Panc1 (cell line): ENCODE data around the gene CD151. TPM values are rescaled to one million over a fixed set of nuclear protein-coding genes. Genes with fewer than 3 reads are reported as not detected.

Source experiments
- ATAC-seq: fragments of 200-7000 bp; cut with Tn5 transposase; 2 replicates; pipeline ENCODE4 v1.9.1; 2020; ENCODE audit warnings: mild to moderate bottlenecking, moderate library complexity
- BruUV-seq: library from RNA; stranded (reverse); fragments of 400-500 nt; replicated peaks from 2 replicates; lab custom pipeline; 2021; lab: Mats Ljungman, UMichigan
- CTCF ChIA-PET: fragments of 300-600 bp; sonication (Branson Sonifier 250); formaldehyde crosslinking; loops from one replicate; lab custom pipeline; 2022; ENCODE audit warnings: antibody characterized with exemption; lab: Charles Lee
- POLR2A ChIA-PET: fragments of 300-600 bp; sonication (Branson Sonifier 250); formaldehyde crosslinking; loops from one replicate; lab custom pipeline; 2022; ENCODE audit warnings: antibody characterized with exemption; lab: Charles Lee
- DNase-seq: peaks from one replicate; pipeline ENCODE4 v3.0.0-alpha.2; 2010; ENCODE audit warnings: low read depth, low spot score
- H3K27ac ChIP-seq: 2 replicates; pipeline ENCODE4 v1.5.1; 2011; ENCODE audit warnings: mild to moderate bottlenecking, low read length, inconsistent platforms
- H3K27me3 ChIP-seq: fragments of 200-500 bp; sonication (Bioruptor generic); 2 replicates; pipeline ENCODE4 v1.6.0; 2014; ENCODE audit warnings: low read length, inconsistent platforms; ENCODE audit not compliant: control insufficient read depth, insufficient read depth
- H3K36me3 ChIP-seq: fragments of 200-500 bp; sonication (Bioruptor generic); 2 replicates; pipeline ENCODE4 v1.5.1; 2014; ENCODE audit warnings: inconsistent platforms, mild to moderate bottlenecking, low read length, moderate library complexity; ENCODE audit not compliant: control insufficient read depth, insufficient read depth
- H3K4me1 ChIP-seq: 2 replicates; pipeline ENCODE4 v1.5.1; 2011; ENCODE audit warnings: inconsistent platforms, mild to moderate bottlenecking, low read length, moderate library complexity; ENCODE audit not compliant: control insufficient read depth, insufficient read depth
- H3K4me3 ChIP-seq, 2 experiments: 2 replicates each; pipeline ENCODE4 v1.5.1; 2011 to 2012; ENCODE audit warnings: low read depth in 2 of 2, low read length in 2 of 2, mild to moderate bottlenecking in 2 of 2, inconsistent platforms in 1 of 2, moderate library complexity in 1 of 2
- H3K9me3 ChIP-seq: fragments of 200-500 bp; sonication (Bioruptor generic); 2 replicates; pipeline ENCODE4 v1.5.1; 2014; ENCODE audit warnings: low read depth, mild to moderate bottlenecking, inconsistent platforms, low read length, moderate library complexity; ENCODE audit not compliant: control insufficient read depth, insufficient read depth
- POLR2AphosphoS5 ChIP-seq: IDR thresholded peaks from 2 replicates; pipeline ENCODE4 v1.6.1; 2012; ENCODE audit warnings: mild to moderate bottlenecking, low read depth, low read length, moderate library complexity
- SIN3A ChIP-seq: IDR thresholded peaks from 2 replicates; pipeline ENCODE4 v1.6.1; 2012; ENCODE audit warnings: low read depth, mild to moderate bottlenecking, low read length, moderate library complexity, borderline replicate concordance; ENCODE audit not compliant: insufficient read depth
- TCF7L2 ChIP-seq: IDR thresholded peaks from 2 replicates; pipeline ENCODE4 v1.6.1; 2011; ENCODE audit warnings: mild to moderate bottlenecking, low read depth, low read length, inconsistent platforms
- in situ Hi-C: cut with HindIII; loops from 2 replicates; pipeline ENCODE4 v1.10.0; 2016; ENCODE audit warnings: low sequenced_read_pairs, low pct_unique_long_range_greater_than_20kb
- intact Hi-C: fragments of 100-400 bp; cut with micrococcal nuclease; formaldehyde crosslinking; loops from one replicate; pipeline ENCODE4 v1.10.0; 2022; ENCODE audit not compliant: unreplicated experiment
- total RNA-seq: library from RNA; stranded (reverse); gene quantifications from one replicate; pipeline ENCODE4 v1.2.1, GENCODE V29; 2021; ENCODE audit not compliant: unreplicated experiment
- TF ChIP-seq, protein P1 (sequence below): fragments of 450-650 bp; IDR thresholded peaks from 2 replicates; pipeline ENCODE4 v1.5.1; 2017; ENCODE audit warnings: mild to moderate bottlenecking
- TF ChIP-seq, protein P2 (sequence below), 2 experiments: IDR thresholded peaks; 2 replicates each; pipeline ENCODE4 v1.6.1; 2011 to 2012; ENCODE audit warnings: low read depth in 2 of 2, control low read depth in 1 of 2, low read length in 1 of 2, mild to moderate bottlenecking in 1 of 2, moderate library complexity in 1 of 2; ENCODE audit not compliant: insufficient read depth in 1 of 2

The CD151 gene
- total RNA-seq, 1 experiment from 2014 or later, result 680 TPM

DNA sequence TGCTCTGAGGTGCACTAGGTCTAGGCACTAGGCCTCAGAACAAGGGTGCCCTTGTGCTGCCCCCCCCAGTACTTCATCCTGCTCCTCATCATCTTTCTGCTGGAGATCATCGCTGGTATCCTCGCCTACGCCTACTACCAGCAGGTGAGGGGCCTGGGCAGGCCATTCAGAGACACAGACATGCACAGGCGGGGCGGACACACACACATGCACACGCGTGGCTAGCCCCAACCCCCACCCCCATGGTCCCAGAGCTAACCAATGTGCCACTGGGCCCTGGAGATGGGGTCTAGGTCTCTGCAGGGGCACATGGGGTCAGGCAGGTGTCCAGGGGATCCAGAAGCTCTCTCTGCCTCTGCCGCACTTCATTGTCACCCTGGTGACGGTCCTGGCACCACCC, 3.9 kb downstream of the CD151 start:
- intact Hi-C loops, result no loop called here
- no TSS peak for BruUV-seq
- in situ Hi-C loops, result no loop called here
- ChIA-PET POLR2A (interaction anchor here (0.6 kb wide), 2 partner anchors 9 to 26 kb away, joined by 5 to 6 read pairs; partner anchors contain the start of gene CRACR2B), CTCF (no interaction called here)
- Histone ChIP-seq H3K4me3 (no peak overlapping the region), H3K36me3 (peaks cover 5% of the 10 kb centered on the region; the same call in 1 of the 2 replicates), H3K27ac (peak overlapping the region; percentile 92), H3K4me1 (peaks cover 68% of the 10 kb centered on the region), H3K9me3 (no peaks in the 10 kb centered on the region), H3K27me3 (no peaks in the 10 kb centered on the region)
- DNase-seq, result no peak
- ATAC-seq, result no peak
- no peak for TF ChIP-seq SIN3A
- TF ChIP-seq POLR2AphosphoS5, result no peak
- TF ChIP-seq, protein P1, sequence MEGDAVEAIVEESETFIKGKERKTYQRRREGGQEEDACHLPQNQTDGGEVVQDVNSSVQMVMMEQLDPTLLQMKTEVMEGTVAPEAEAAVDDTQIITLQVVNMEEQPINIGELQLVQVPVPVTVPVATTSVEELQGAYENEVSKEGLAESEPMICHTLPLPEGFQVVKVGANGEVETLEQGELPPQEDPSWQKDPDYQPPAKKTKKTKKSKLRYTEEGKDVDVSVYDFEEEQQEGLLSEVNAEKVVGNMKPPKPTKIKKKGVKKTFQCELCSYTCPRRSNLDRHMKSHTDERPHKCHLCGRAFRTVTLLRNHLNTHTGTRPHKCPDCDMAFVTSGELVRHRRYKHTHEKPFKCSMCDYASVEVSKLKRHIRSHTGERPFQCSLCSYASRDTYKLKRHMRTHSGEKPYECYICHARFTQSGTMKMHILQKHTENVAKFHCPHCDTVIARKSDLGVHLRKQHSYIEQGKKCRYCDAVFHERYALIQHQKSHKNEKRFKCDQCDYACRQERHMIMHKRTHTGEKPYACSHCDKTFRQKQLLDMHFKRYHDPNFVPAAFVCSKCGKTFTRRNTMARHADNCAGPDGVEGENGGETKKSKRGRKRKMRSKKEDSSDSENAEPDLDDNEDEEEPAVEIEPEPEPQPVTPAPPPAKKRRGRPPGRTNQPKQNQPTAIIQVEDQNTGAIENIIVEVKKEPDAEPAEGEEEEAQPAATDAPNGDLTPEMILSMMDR, result no peak
- TF ChIP-seq, protein P2, sequence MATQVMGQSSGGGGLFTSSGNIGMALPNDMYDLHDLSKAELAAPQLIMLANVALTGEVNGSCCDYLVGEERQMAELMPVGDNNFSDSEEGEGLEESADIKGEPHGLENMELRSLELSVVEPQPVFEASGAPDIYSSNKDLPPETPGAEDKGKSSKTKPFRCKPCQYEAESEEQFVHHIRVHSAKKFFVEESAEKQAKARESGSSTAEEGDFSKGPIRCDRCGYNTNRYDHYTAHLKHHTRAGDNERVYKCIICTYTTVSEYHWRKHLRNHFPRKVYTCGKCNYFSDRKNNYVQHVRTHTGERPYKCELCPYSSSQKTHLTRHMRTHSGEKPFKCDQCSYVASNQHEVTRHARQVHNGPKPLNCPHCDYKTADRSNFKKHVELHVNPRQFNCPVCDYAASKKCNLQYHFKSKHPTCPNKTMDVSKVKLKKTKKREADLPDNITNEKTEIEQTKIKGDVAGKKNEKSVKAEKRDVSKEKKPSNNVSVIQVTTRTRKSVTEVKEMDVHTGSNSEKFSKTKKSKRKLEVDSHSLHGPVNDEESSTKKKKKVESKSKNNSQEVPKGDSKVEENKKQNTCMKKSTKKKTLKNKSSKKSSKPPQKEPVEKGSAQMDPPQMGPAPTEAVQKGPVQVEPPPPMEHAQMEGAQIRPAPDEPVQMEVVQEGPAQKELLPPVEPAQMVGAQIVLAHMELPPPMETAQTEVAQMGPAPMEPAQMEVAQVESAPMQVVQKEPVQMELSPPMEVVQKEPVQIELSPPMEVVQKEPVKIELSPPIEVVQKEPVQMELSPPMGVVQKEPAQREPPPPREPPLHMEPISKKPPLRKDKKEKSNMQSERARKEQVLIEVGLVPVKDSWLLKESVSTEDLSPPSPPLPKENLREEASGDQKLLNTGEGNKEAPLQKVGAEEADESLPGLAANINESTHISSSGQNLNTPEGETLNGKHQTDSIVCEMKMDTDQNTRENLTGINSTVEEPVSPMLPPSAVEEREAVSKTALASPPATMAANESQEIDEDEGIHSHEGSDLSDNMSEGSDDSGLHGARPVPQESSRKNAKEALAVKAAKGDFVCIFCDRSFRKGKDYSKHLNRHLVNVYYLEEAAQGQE (IDR thresholded peaks at IDR 0.05; ENCODE audit: insufficient read depth in 1 of 2, low read depth in 2 of 2, low read length in 1 of 2), result no peak
- TF ChIP-seq TCF7L2, result no peak

DNA sequence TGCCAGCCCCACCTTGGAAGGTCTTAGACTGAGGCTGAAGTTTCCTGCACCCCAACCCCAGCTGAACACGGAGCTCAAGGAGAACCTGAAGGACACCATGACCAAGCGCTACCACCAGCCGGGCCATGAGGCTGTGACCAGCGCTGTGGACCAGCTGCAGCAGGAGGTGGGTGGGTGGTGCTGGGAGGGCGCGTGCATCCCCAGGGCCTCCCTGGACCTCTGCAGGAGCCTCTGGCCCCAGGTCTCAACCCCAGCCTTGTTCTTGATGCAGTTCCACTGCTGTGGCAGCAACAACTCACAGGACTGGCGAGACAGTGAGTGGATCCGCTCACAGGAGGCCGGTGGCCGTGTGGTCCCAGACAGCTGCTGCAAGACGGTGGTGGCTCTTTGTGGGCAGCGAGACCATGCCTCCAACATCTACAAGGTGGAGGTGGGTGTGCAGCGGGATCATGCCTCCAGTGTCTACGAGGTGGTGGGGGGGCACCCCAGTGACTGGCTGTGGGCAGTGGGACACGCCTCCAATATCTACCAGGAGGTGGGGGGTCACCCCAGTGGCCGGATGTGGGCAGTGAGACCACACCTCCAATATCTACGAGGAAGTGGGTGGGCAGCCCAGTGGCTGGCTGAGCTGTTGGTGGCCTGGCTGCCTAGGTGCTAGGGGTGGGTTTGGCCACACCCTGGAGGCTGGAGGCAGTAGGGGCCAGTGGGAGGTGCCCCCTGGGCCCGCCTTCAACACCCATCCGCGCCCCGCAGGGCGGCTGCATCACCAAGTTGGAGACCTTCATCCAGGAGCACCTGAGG, 4.6 kb downstream of the CD151 start:
- TF ChIP-seq, protein P2 (IDR thresholded peaks at IDR 0.05; ENCODE audit: insufficient read depth in 1 of 2, low read depth in 2 of 2, low read length in 1 of 2), result no peak
- TF ChIP-seq SIN3A (peak; percentile 45; the same call in 1 of the 2 replicates), TCF7L2 (0 out of 2 replicates have a peak, but pooled peaks have one; percentile 8), POLR2AphosphoS5 (peak; percentile 70)
- TF ChIP-seq, protein P1, result no peak
- CTCF ChIA-PET, result interaction anchor here (0.7 kb wide), 1 partner anchor 213 kb away, joined by 8 read pairs; no protein-coding TSS in a partner anchor
- intact Hi-C loops, result no loop called here
- POLR2A ChIA-PET, result interaction anchor here (0.6 kb wide), 2 partner anchors 10 to 27 kb away, joined by 5 to 6 read pairs; partner anchors contain the start of gene CRACR2B
- in situ Hi-C loops, result no loop called here
- Histone ChIP-seq H3K4me1 (peaks cover 63% of the 10 kb centered on the region), H3K36me3 (peaks cover 5% of the 10 kb centered on the region; the same call in 1 of the 2 replicates), H3K9me3 (no peaks in the 10 kb centered on the region), H3K27me3 (no peaks in the 10 kb centered on the region), H3K27ac (peak overlapping the region; percentile 92), H3K4me3 (no peak overlapping the region; a peak in 1 of 4 replicates)
- BruUV-seq, result no TSS peak
- DNase-seq, result no peak
- ATAC-seq, result peak; percentile 17
